NCI-H226 (cell line): ENCODE measurements around the gene TPMT.
"Not testable (repeated sequence)": the region's sequence is repeated elsewhere in the genome, so short reads cannot be mapped to it uniquely, and the experiment has no call there.

ENCODE experiments used
- DNase-seq: peaks from one replicate; pipeline ENCODE4 v3.0.0-alpha.2; 2015

The TPMT gene

GRCh38 chr6:18154507-18155149, at the start of gene TPMT:
TPMT (minus strand) TSS chr6:18155077; CDS start chr6:18149127, 5,950 bp downstream.
- no peak for DNase-seq

GRCh38 chr6:18203786-18204185, 48.9 kb upstream of the TPMT start:
- DNase-seq: no peak

GRCh38 chr6:18192026-18192425, 37.1 kb upstream of the TPMT start:
- no peak for DNase-seq

- DNase-seq: no peak
Observed at GRCh38 chr6:18189196-18189595, 34.3 kb upstream of the TPMT start.

- DNase-seq: no peak
Observed at GRCh38 chr6:18187701-18188100, 32.8 kb upstream of the TPMT start.

- DNase-seq: no peak
Observed at GRCh38 chr6:18186540-18187250, 31.8 kb upstream of the TPMT start.

- DNase-seq: no peak
Observed at GRCh38 chr6:18186033-18186432, 31.2 kb upstream of the TPMT start.

GRCh38 chr6:18185624-18186023, 30.7 kb upstream of the TPMT start:
- DNase-seq: no peak

GRCh38 chr6:18183766-18184165, 28.9 kb upstream of the TPMT start:
- DNase-seq: no peak

GRCh38 chr6:18182568-18182967, 27.7 kb upstream of the TPMT start:
- DNase-seq: no peak

- DNase-seq: no peak
Observed at GRCh38 chr6:18179770-18180356, 25.0 kb upstream of the TPMT start.

- DNase-seq: no peak
Observed at GRCh38 chr6:18178960-18179615, 24.2 kb upstream of the TPMT start.

GRCh38 chr6:18177286-18177965, 22.5 kb upstream of the TPMT start:
- DNase-seq: no peak

- not testable (repeated sequence) for DNase-seq
Observed at GRCh38 chr6:18176198-18176597, 21.3 kb upstream of the TPMT start.

- DNase-seq: no peak
Observed at GRCh38 chr6:18171871-18172270, 17.0 kb upstream of the TPMT start.

- DNase-seq: no peak
Observed at GRCh38 chr6:18168264-18168663, 13.4 kb upstream of the TPMT start.

- DNase-seq: no peak
Observed at GRCh38 chr6:18166312-18167036, 11.6 kb upstream of the TPMT start.

GRCh38 chr6:18165751-18166150, 10.9 kb upstream of the TPMT start:
- no peak for DNase-seq

GRCh38 chr6:18162401-18162800, 7.5 kb upstream of the TPMT start:
- DNase-seq: no peak

GRCh38 chr6:18161431-18161830, 6.6 kb upstream of the TPMT start:
- DNase-seq: no peak

GRCh38 chr6:18160911-18161310, 6.0 kb upstream of the TPMT start:
- DNase-seq: no peak

- DNase-seq: peak; percentile 80
Observed at GRCh38 chr6:18155864-18156421, 1.1 kb upstream of the TPMT start.
